MM.1S (cell line): Measurements from ENCODE around the gene TRIOBP.

Source experiments
- DNase-seq: peaks from one replicate; pipeline ENCODE4 v3.0.0-alpha.2; 2015
- H2AFZ ChIP-seq: fragments of 300-600 bp; sonication (generic); 2 replicates; pipeline ENCODE4 v1.6.0; 2016; ENCODE audit warnings: antibody characterized with exemption, low read length
- H3F3A ChIP-seq: fragments of 300-600 bp; sonication (generic); 2 replicates; pipeline ENCODE4 v1.6.1; 2016; ENCODE audit warnings: mild to moderate bottlenecking, antibody characterized with exemption, low read length, moderate library complexity, mixed read lengths; ENCODE audit not compliant: insufficient read depth
- H3K27ac ChIP-seq: fragments of 300-600 bp; sonication (generic); 2 replicates; pipeline ENCODE4 v1.5.1; 2016; ENCODE audit warnings: mild to moderate bottlenecking, low read length
- H3K27me3 ChIP-seq: fragments of 300-600 bp; sonication (generic); replicated peaks from 2 replicates; pipeline ENCODE4 v1.6.0; 2016; ENCODE audit warnings: low read length; ENCODE audit not compliant: insufficient read depth
- H3K36me3 ChIP-seq: fragments of 300-600 bp; sonication (generic); replicated peaks from 2 replicates; pipeline ENCODE4 v1.6.1; 2016; ENCODE audit warnings: mild to moderate bottlenecking, low read length, mixed read lengths; ENCODE audit not compliant: insufficient read depth
- H3K4me1 ChIP-seq: fragments of 300-600 bp; sonication (generic); 2 replicates; pipeline ENCODE4 v1.6.1; 2016; ENCODE audit warnings: low read length, mixed read lengths
- H3K4me2 ChIP-seq: fragments of 300-600 bp; sonication (generic); 2 replicates; pipeline ENCODE4 v1.6.0; 2016; ENCODE audit warnings: low read depth, low read length
- H3K4me3 ChIP-seq: fragments of 300-600 bp; sonication (generic); 2 replicates; pipeline ENCODE4 v1.5.1; 2016; ENCODE audit warnings: low read length, mixed read lengths
- H3K79me2 ChIP-seq: fragments of 300-600 bp; sonication (generic); 2 replicates; pipeline ENCODE4 v1.6.1; 2016; ENCODE audit warnings: mixed run types, low read length, mixed read lengths
- H3K9ac ChIP-seq: fragments of 300-600 bp; sonication (generic); 2 replicates; pipeline ENCODE4 v1.6.1; 2016; ENCODE audit warnings: low read length, mixed read lengths
- H3K9me2 ChIP-seq: fragments of 300-600 bp; sonication (generic); replicated peaks from 2 replicates; pipeline ENCODE4 v1.6.1; 2016; ENCODE audit warnings: mild to moderate bottlenecking, low read length, mixed read lengths; ENCODE audit not compliant: insufficient read depth
- H3K9me3 ChIP-seq: fragments of 300-600 bp; sonication (generic); replicated peaks from 2 replicates; pipeline ENCODE4 v1.6.1; 2016; ENCODE audit warnings: mild to moderate bottlenecking, low read length, mixed read lengths; ENCODE audit not compliant: insufficient read depth
- H4K20me1 ChIP-seq: fragments of 300-600 bp; sonication (generic); 2 replicates; pipeline ENCODE4 v1.6.1; 2016; ENCODE audit warnings: mild to moderate bottlenecking, low read length, moderate library complexity, mixed read lengths; ENCODE audit not compliant: insufficient read depth
- CTCF ChIP-seq: fragments of 300-600 bp; sonication (generic); IDR thresholded peaks from 2 replicates; pipeline ENCODE4 v1.5.1; 2016; ENCODE audit warnings: antibody characterized with exemption, low read length, mixed read lengths
- EZH2 ChIP-seq: fragments of 300-600 bp; sonication (generic); optimal IDR thresholded peaks from 2 replicates; pipeline ENCODE3; 2017; ENCODE audit warnings: low read depth, mild to moderate bottlenecking, antibody characterized with exemption, low read length, mixed read lengths
- EZH2phosphoT487 ChIP-seq: fragments of 300-600 bp; sonication (generic); IDR thresholded peaks from 2 replicates; pipeline ENCODE4 v1.6.1; 2018; ENCODE audit warnings: antibody characterized with exemption, low read length

TRIOBP gene

GRCh38 chr22:37731804-37732471 is 35.1 kb downstream of the TRIOBP start:
- no peaks in the 10 kb centered on the region for H3K9me2 ChIP-seq
- DNase-seq, result no peak
- H2AFZ ChIP-seq, result no peak overlapping the region
- H3K36me3 ChIP-seq, result no peaks in the 10 kb centered on the region
- no peaks in the 10 kb centered on the region for H3K27me3 ChIP-seq
- H3K4me3 ChIP-seq, result no peak overlapping the region
- H3K4me2 ChIP-seq, result no peak overlapping the region
- H3K4me1 ChIP-seq, result peaks cover 9% of the 10 kb centered on the region
- H3K79me2 ChIP-seq, result no peaks in the 10 kb centered on the region
- no peak overlapping the region for H3K9ac ChIP-seq
- H4K20me1 ChIP-seq, result no peaks in the 10 kb centered on the region
- H3K27ac ChIP-seq, result no peak overlapping the region
- TF ChIP-seq CTCF (no peak; the same call in 1 of the 2 replicates), EZH2 (no peak), EZH2phosphoT487 (no peak)
- H3F3A ChIP-seq, result 0 out of 2 replicates have a peak, but pooled peaks cover 3% of the 10 kb centered on the region
- no peaks in the 10 kb centered on the region for H3K9me3 ChIP-seq

GRCh38 chr22:37732699-37733607 is 36.1 kb downstream of the TRIOBP start:
- H2AFZ ChIP-seq, result no peak overlapping the region
- H3K4me1 ChIP-seq, result peaks cover 5% of the 10 kb centered on the region
- H3K27me3 ChIP-seq, result no peaks in the 10 kb centered on the region
- no peak for TF ChIP-seq EZH2
- TF ChIP-seq EZH2phosphoT487, result no peak
- no peak for TF ChIP-seq CTCF
- H3F3A ChIP-seq, result 0 out of 2 replicates have a peak, but pooled peaks cover 3% of the 10 kb centered on the region
- H3K79me2 ChIP-seq, result no peaks in the 10 kb centered on the region
- H3K9ac ChIP-seq, result no peak overlapping the region
- H3K9me3 ChIP-seq, result no peaks in the 10 kb centered on the region
- no peak overlapping the region for H3K4me2 ChIP-seq
- no peaks in the 10 kb centered on the region for H3K36me3 ChIP-seq
- DNase-seq, result no peak
- H3K9me2 ChIP-seq, result no peaks in the 10 kb centered on the region
- no peak overlapping the region for H3K4me3 ChIP-seq
- no peak overlapping the region for H3K27ac ChIP-seq
- H4K20me1 ChIP-seq, result no peaks in the 10 kb centered on the region

GRCh38 chr22:37733625-37734401 is 37.0 kb downstream of the TRIOBP start:
- Histone ChIP-seq H3K79me2 (no peaks in the 10 kb centered on the region), H3K9ac (no peak overlapping the region), H3K9me3 (no peaks in the 10 kb centered on the region), H3K9me2 (no peaks in the 10 kb centered on the region), H3K4me2 (no peak overlapping the region), H3K27me3 (no peaks in the 10 kb centered on the region), H3K4me3 (no peak overlapping the region), H2AFZ (no peak overlapping the region), H3K36me3 (no peaks in the 10 kb centered on the region), H3K4me1 (no peaks in the 10 kb centered on the region), H4K20me1 (no peaks in the 10 kb centered on the region), H3F3A (no peaks in the 10 kb centered on the region), H3K27ac (no peak overlapping the region)
- TF ChIP-seq CTCF (no peak), EZH2phosphoT487 (no peak), EZH2 (no peak)
- DNase-seq, result no peak
